Measurements from ENCODE around the gene PRDM5.

DNA sequence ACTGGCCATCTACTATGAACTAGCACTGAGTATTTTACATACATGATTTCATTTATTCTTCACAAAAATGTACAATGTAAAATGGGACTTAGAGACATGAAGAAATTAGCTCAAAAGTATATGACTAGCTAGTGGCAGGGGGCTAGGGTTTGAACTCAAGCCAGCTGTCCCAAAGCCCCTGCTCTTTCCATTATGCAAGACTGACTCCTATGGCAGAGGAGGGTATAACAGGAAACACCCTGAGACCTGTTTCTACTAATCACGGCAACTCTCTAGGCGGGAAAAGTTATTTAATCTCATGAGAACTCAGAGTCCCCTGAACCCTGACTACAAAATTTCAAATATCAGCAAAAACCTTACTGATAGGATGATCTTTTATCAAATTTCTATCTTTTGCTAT, 150.6 kb downstream of the PRDM5 start:
- TF ChIP-seq ARNT (IDR thresholded peaks at IDR 0.05) = no peak
- no peak for TF ChIP-seq ELF4 (IDR thresholded peaks at IDR 0.05)
- no peak for TF ChIP-seq SUZ12 (IDR thresholded peaks at IDR 0.05)
- TF ChIP-seq TARDBP (IDR thresholded peaks at IDR 0.05) = no peak
